ENCODE data around the gene OR2M5.

OR2M5 gene, protein sequence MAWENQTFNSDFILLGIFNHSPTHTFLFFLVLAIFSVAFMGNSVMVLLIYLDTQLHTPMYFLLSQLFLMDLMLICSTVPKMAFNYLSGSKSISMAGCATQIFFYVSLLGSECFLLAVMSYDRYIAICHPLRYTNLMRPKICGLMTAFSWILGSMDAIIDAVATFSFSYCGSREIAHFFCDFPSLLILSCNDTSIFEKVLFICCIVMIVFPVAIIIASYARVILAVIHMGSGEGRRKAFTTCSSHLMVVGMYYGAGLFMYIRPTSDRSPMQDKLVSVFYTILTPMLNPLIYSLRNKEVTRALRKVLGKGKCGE

DNA sequence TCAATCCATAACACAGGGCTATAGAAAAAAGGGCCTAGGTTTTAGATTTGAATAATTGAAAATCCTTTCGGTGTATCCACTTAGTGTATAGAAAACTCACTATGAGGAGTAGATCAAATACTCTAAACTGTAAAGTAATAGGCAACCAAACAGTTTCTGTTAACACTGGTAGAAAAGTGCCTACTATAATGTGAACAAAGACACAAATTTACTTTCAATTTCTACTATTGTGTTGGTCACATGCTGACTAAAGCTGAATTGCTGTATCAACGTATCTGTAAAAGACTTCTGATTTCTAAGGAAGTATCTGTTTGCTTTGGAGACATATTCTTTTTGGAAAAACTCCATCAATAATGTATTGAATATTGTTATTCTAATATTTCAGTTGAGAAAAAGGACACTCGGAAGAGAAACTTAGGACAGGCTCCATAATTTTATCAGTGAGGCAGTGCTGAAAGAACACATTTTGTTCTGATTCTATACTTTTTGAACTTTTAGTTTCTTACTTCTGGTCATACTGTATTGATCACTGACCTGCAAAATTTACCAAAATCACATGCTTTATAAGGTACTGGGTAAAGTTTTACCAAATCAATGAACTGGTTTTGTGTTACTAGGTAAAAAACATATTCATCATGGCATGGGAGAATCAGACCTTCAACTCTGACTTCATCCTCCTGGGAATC lies at the start of gene OR2M5:
Gene OR2M5 (plus strand): TSS at position 636 of the 686 bp plus-strand sequence. CDS start 0 bp downstream, at position 636.
- no peak for DNase-seq

GRCh38 chr1:248098529-248098928 lies 46.4 kb upstream of the OR2M5 start:
- DNase-seq = no peak

- DNase-seq = no peak
Measured at GRCh38 chr1:248102847-248103246, 42.1 kb upstream of the OR2M5 start.

DNA sequence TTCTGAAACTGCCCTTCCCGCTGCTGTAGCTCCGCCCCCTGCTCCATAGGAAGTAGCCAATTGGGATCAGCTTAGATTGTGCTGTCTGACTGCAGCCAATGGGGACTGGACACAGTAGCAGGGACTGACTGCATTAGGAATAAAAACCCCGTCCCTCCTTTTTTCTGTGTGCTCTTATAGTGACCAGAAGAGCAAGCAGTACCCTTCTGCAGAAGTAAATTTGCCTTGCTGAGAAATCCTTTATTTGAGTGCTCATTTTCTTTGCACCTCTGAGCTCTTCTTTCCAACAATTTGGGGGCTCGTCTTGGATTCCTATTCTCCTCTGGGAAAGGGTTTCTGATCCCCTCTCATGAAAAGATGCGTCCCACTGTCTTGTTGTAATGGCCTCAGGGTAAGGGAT lies 33.8 kb upstream of the OR2M5 start:
- DNase-seq = no peak

DNA sequence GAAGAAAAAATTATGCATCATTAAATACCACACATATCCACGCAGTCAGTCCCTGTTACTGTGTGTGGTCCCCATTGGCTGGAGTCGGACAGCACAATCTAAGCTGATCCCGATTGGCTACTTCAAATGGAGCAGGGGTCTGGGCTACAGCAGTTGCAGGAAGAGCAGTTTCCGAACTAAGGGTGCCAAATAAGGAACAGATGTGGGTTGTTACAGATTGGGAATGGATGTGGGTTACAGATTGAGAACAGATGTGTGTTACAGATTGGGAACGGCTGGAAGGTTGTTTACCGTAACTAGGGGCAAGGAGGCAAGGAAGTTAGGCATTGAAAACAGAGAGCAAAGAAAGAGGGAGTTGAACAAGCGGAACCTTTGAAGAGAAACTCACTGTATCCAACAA lies 30.1 kb upstream of the OR2M5 start:
- no peak for DNase-seq

DNA sequence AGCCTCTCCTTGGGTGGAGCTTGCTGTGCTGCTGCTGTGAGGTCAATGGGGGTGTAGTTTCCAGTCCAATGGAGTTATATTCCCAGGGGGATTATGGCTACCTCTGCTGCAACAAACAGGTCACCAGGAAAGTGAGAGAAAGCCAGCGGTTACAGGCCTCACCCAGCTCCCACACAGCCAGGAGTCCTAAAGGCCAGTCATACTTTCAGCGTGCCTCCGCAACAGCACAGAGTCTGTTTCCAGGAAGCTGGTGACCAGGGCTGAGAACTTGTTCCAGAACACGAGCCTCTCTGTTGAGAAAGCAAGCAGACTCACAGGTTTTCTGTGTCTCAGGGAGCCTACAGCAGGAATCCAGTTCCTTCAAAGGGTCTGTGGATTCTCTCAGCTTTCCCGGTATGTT lies 17.3 kb upstream of the OR2M5 start:
- DNase-seq = no peak

- no peak for DNase-seq
Measured at GRCh38 chr1:248136811-248137210, 8.1 kb upstream of the OR2M5 start.

DNA sequence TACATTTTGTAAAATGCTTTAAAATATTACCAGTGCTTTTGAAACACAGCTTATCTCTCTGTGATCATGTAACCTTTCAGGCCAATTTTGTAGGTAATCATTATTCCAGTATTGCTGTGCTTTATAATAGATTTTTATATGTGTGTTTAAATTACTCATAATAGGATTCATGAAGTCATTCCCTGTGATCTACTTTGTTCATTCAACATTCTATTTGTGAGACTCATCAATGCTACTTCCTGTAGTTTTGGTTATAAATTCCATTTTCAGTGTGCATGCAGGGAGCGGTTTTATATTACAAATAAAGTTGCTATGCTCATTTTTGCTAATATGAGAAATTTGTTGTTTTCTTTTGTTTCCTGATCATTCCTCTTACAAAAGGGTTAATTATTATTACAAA lies 4.1 kb upstream of the OR2M5 start:
- DNase-seq = no peak

DNA sequence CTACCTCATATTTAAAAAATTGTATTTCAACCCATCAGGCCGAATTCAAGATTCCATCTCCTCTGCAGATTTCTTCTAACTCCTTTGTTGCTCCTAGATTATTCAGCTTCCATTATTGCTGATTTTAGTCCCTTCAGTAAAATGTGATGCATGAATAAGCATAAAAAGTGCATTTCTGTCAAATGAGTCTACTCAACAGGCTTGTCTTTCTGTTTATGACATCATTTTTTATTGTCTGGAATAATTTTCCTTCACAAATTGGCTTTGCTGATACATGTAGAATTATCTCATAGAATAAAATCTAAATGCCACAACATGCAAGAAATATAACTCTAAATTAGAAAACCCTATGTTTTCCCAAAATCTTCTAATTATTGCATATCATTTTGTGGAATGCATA lies 1.6 kb upstream of the OR2M5 start:
- DNase-seq = no peak

DNA sequence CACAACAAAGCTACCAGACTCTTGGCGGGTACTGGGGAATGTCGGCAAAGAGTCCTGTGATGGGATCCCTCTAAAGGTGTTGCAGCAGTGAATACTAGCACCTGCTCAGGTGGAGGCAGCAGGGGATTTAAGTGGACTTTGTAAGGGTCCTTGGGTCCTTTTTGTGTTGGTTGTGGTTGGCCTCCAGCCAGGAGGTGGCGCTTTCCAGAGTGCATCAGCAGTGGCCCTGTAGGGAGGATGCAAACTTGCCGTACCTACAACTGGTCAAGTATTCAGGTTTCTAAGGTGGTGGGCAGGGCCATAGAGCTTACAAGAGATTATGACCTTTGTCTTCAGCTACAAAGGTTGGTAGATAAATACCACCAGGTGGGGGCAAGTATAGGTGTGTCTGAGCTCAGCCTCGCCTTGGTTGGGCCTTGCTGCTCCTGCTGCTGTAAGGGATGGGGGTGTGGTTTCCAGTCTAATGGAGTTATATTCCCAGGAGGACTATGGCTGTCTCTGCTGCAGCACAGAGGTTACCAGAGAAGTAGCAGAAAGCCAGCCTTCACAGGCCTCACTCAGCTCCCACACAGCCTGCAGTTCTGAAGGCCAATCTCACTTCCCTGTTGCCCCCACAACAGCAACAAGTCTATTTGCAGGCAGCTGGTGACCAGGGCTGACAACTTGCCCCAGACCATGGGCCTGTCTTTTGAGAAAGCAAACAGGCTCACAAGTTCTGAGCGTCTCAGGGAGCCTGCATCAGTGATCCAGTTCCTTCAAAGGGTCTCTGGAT lies 7.3 kb downstream of the OR2M5 start:
- no peak for DNase-seq

GRCh38 chr1:248155927-248156326 lies 11.0 kb downstream of the OR2M5 start:
- DNase-seq = no peak

GRCh38 chr1:248158758-248159157 lies 13.8 kb downstream of the OR2M5 start:
- DNase-seq = no peak

GRCh38 chr1:248164031-248164430 lies 19.1 kb downstream of the OR2M5 start:
- no peak for DNase-seq

DNA sequence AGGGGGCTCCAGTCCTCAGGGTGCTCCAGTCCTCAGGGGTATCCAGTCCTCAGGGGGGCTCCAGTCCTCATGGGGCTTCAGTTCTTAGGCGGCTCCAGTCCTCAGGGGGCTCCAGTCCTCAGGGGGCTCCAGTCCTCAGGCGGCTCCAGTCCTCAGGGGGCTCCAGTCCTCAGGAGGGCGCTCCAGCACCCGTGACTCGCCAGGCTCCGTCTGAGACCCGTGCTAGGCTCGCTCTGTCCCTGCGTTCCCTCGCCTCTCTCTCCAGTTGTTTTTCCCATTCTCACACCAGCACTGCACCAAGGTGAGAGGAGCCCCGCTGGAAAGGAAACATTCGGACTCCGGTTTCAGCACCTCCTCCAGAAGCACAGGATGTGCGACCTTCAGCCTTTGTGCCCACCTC lies 20.2 kb downstream of the OR2M5 start:
- no peak for DNase-seq

DNA sequence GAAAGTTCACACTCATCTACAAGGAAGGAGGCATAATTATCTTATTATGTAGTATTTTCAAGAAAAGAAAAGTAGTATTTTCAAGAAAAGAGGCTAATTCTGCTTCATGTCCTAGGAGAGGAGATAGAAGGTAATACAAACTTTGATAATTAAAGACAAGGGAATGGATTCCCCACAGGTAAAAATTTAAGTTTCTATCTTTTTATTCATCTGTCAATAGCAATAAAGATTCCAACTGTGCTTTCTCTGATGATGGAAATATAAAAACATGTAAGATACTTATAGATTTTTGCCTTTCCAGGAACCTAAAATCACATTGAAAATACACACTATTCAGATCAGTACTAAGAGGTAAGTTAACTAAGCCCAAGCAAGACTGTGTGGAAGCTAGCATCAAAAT lies 29.6 kb downstream of the OR2M5 start, which contains the start of gene OR2M2:
Gene OR2M2 (plus strand): TSS at position 301 of the 400 bp plus-strand sequence. CDS start 5,165 bp downstream, outside the sequence.
- DNase-seq = no peak

DNA sequence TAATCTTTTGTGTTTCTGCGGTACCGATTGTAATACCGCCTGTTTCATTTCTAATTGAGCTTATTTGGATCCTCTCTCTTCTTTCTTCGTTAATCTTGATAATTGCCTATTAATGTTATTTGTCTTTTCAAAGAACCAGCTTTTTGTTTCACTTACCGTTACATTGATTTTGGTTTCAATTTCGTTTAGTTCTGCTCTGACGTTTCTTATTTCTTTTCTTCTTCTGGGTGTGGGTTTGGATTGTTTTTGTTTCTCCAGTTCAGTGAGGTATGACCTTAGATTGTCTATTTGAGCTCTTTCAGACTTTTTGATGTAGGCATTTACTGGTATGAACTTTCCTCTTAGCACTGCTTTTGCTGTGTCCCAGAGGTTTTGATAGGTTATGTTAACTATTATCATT lies 39.0 kb downstream of the OR2M5 start:
- DNase-seq = no peak

DNA sequence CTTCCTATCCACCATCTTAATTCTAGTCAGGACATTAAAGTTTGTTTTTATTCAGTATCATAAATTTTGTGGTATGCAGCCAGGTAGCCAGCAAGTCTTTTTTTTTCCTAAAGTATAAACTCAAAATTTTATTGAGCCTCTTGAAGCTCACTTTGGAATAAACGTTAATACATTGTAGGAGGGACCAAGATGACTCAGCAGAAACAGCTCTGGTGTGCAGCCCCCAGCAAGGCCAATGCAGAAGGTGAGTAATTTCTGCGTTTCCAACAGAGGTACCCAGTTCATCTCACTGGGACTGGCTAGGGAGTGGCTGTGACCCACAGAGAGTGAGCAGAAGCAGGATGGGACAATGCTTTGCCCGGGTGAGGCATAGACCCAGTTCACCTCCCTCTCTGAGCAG lies 42.4 kb downstream of the OR2M5 start:
- DNase-seq = no peak

GRCh38 chr1:248189026-248189425 lies 44.1 kb downstream of the OR2M5 start:
- DNase-seq = no peak

DNA sequence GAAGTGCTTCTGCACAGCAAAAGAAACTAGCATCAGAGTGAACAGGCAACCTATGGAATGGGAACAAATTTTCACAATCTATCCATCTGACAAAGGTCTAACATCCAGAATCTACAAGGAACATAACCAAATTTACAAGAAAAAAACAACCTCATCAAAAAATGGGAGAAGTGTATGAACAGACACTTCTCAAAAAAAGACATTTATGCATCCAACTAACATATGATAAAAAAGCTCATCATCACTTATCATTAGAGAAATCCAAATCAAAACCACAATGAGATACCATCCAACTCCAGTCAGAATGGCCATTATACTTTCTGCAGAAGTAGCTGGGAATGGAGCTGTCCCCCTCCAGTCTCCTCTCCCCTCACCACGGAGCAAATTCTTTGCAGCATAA lies 49.2 kb downstream of the OR2M5 start:
- DNase-seq = no peak
